ENCODE results near the gene MPHOSPH9. TPM values are rescaled to one million over a fixed set of nuclear protein-coding genes. Genes with fewer than 3 reads are reported as not detected.

MPHOSPH9 gene
- total and polyA plus RNA-seq, 7 donors: 4.2 to 47.6 (median 17.4) TPM

- H3K4me3 ChIP-seq: no peak overlapping the region
- H3K4me1 ChIP-seq: peaks cover 0 to 42% (median 34%) of the 10 kb centered on the region in 4 donors
- peak overlapping the region in 3 of 4 donors; percentile 84 to 88 (median 86) for H3K27ac ChIP-seq
- DNase-seq: no peak
- no peaks in the 10 kb centered on the region for H3K9me3 ChIP-seq
- 81% methylated on average over 9 of the region's 9 CpGs for WGBS, 2 donors
- H3K36me3 ChIP-seq: peaks cover 0 to 7% (median 0%) of the 10 kb centered on the region in 4 donors
- H3K27me3 ChIP-seq: no peaks in the 10 kb centered on the region
- intact Hi-C loops (cut with DNase I): no loop called here
- TF ChIP-seq POLR2AphosphoS5 (IDR thresholded peaks at IDR 0.05) (no peak), CTCF (IDR thresholded peaks at IDR 0.05) (no peak), EP300 (IDR thresholded peaks at IDR 0.05) (no peak), POLR2A (IDR thresholded peaks at IDR 0.05) (no peak)
Measured at GRCh38 chr12:123148223-123148622, 84.7 kb downstream of the MPHOSPH9 start.

- Histone ChIP-seq H3K36me3 (peaks cover 0 to 7% (median 0%) of the 10 kb centered on the region in 4 donors), H3K27ac (peak overlapping the region in 1 of 4 donors; percentile 92), H3K27me3 (no peaks in the 10 kb centered on the region), H3K4me1 (peaks cover 0 to 62% (median 55%) of the 10 kb centered on the region in 4 donors), H3K9me3 (no peaks in the 10 kb centered on the region), H3K4me3 (no peak overlapping the region)
- TF ChIP-seq CTCF (IDR thresholded peaks at IDR 0.05) (no peak), POLR2AphosphoS5 (IDR thresholded peaks at IDR 0.05) (no peak), POLR2A (IDR thresholded peaks at IDR 0.05) (no peak), EP300 (IDR thresholded peaks at IDR 0.05) (no peak)
- 88 to 91% methylated on average over 2 of the region's 2 CpGs for WGBS, 2 donors
- intact Hi-C loops (cut with DNase I): no loop called here
- no peak for DNase-seq
Measured at GRCh38 chr12:123145211-123145610, 87.7 kb downstream of the MPHOSPH9 start.

GRCh38 chr12:123143736-123144461 lies 89.0 kb downstream of the MPHOSPH9 start:
- Histone ChIP-seq H3K4me3 (no peak overlapping the region), H3K36me3 (peaks cover 0 to 7% (median 0%) of the 10 kb centered on the region in 4 donors), H3K9me3 (no peaks in the 10 kb centered on the region), H3K27ac (peak overlapping the region; percentile 82 to 92 (median 84)), H3K27me3 (no peaks in the 10 kb centered on the region), H3K4me1 (peaks cover 0 to 62% (median 54%) of the 10 kb centered on the region in 4 donors)
- intact Hi-C loops (cut with DNase I): no loop called here
- WGBS, 2 donors: 87 to 88% methylated on average over 4 of the region's 4 CpGs
- DNase-seq: no peak
- no peak for TF ChIP-seq POLR2A (IDR thresholded peaks at IDR 0.05)
- no peak for TF ChIP-seq EP300 (IDR thresholded peaks at IDR 0.05)
- TF ChIP-seq POLR2AphosphoS5 (IDR thresholded peaks at IDR 0.05): no peak
- TF ChIP-seq CTCF (IDR thresholded peaks at IDR 0.05): no peak

- WGBS, 2 donors: 33 to 48% methylated on average over 11 of the region's 11 CpGs
- H3K36me3 ChIP-seq: peaks cover 0 to 7% (median 0%) of the 10 kb centered on the region in 4 donors
- H3K9me3 ChIP-seq: no peaks in the 10 kb centered on the region
- intact Hi-C loops (cut with DNase I): no loop called here
- peak overlapping the region; percentile 82 to 92 (median 84) for H3K27ac ChIP-seq
- peak in 1 of 4 donors; percentile 58 for TF ChIP-seq POLR2AphosphoS5 (IDR thresholded peaks at IDR 0.05)
- peak in 1 of 2 donors; percentile 6 for TF ChIP-seq POLR2A (IDR thresholded peaks at IDR 0.05)
- no peak for TF ChIP-seq EP300 (IDR thresholded peaks at IDR 0.05)
- H3K4me3 ChIP-seq: no peak overlapping the region
- H3K4me1 ChIP-seq: peaks cover 0 to 59% (median 46%) of the 10 kb centered on the region in 4 donors
- peak; percentile 77 for DNase-seq
- no peaks in the 10 kb centered on the region for H3K27me3 ChIP-seq
Measured at GRCh38 chr12:123142921-123143735, 89.8 kb downstream of the MPHOSPH9 start.

- H3K9me3 ChIP-seq: no peaks in the 10 kb centered on the region
- TF ChIP-seq POLR2AphosphoS5 (IDR thresholded peaks at IDR 0.05) (no peak), POLR2A (IDR thresholded peaks at IDR 0.05) (no peak), EP300 (IDR thresholded peaks at IDR 0.05) (no peak), CTCF (IDR thresholded peaks at IDR 0.05) (no peak)
- H3K4me3 ChIP-seq: no peak overlapping the region
- DNase-seq: no peak
- intact Hi-C loops (cut with DNase I): no loop called here
- peaks cover 0 to 57% (median 46%) of the 10 kb centered on the region in 4 donors for H3K4me1 ChIP-seq
- H3K27ac ChIP-seq: peak overlapping the region; percentile 82 to 92 (median 84)
- H3K36me3 ChIP-seq: peaks cover 0 to 7% (median 0%) of the 10 kb centered on the region in 4 donors
- WGBS, 2 donors: 52 to 69% methylated on average over 5 of the region's 5 CpGs
- H3K27me3 ChIP-seq: no peaks in the 10 kb centered on the region
Measured at GRCh38 chr12:123142518-123142840, 90.5 kb downstream of the MPHOSPH9 start.

Measured in sigmoid colon (tissue), 7 donors.